HG02981 (cell line): Measurements from ENCODE around the gene SMIM45.
"Not testable (repeated sequence)": the region's sequence is repeated elsewhere in the genome, so short reads cannot be mapped to it uniquely, and the experiment has no call there.

ENCODE experiments used
- ATAC-seq: cut with Tn5 transposase; IDR thresholded peaks from one replicate; pipeline ENCODE4 v1.9.1; 2021; ENCODE audit warnings: mild to moderate bottlenecking, moderate library complexity; ENCODE audit not compliant: unreplicated experiment

SMIM45 gene

GRCh38 chr22:41933411-41934177 lies 18.4 kb upstream of the SMIM45 start:
- no peak for ATAC-seq

- ATAC-seq: no peak
These were observed 17.5 kb upstream of the SMIM45 start for GRCh38 chr22:41934284-41935014.

GRCh38 chr22:41935015-41935351 lies 17.0 kb upstream of the SMIM45 start:
- ATAC-seq: no peak

GRCh38 chr22:41935509-41935908 lies 16.4 kb upstream of the SMIM45 start:
- ATAC-seq: no peak

GRCh38 chr22:41936894-41937169 lies 15.1 kb upstream of the SMIM45 start:
- no peak for ATAC-seq

GRCh38 chr22:41939981-41940831 lies 11.7 kb upstream of the SMIM45 start:
- ATAC-seq: peak; percentile 49

GRCh38 chr22:41940832-41941765 lies 10.9 kb upstream of the SMIM45 start:
- no peak for ATAC-seq

- ATAC-seq: no peak
These were observed 8.2 kb upstream of the SMIM45 start for GRCh38 chr22:41943661-41944209.

GRCh38 chr22:41946629-41947423 lies 5.1 kb upstream of the SMIM45 start, which contains the start of gene CENPM:
TSS of gene CENPM (minus strand) at chr22:41947152. CDS start at chr22:41947076, 76 bp downstream.
- peak; percentile 76 for ATAC-seq

GRCh38 chr22:41947424-41948080 lies 4.4 kb upstream of the SMIM45 start:
- no peak for ATAC-seq

- no peak for ATAC-seq
These were observed 3.8 kb upstream of the SMIM45 start for GRCh38 chr22:41948142-41948541.

- not testable (repeated sequence) for ATAC-seq
These were observed 3.0 kb upstream of the SMIM45 start for GRCh38 chr22:41948928-41949296.

- ATAC-seq: no peak
These were observed 2.5 kb upstream of the SMIM45 start for GRCh38 chr22:41949297-41949965.

GRCh38 chr22:41952713-41953112 lies 763 bp downstream of the SMIM45 start:
- no peak for ATAC-seq

- ATAC-seq: peak; percentile 15
These were observed 6.1 kb downstream of the SMIM45 start for GRCh38 chr22:41957941-41958556.

- no peak for ATAC-seq
These were observed 11.6 kb downstream of the SMIM45 start for GRCh38 chr22:41963453-41964111.

- ATAC-seq: no peak
These were observed 12.2 kb downstream of the SMIM45 start for GRCh38 chr22:41964112-41964491.

GRCh38 chr22:41966225-41966606 lies 14.3 kb downstream of the SMIM45 start:
- no peak for ATAC-seq
